SK-N-MC (cell line): ENCODE data around the gene LCE2B.

Experiments
- DNase-seq: peaks from one replicate; pipeline ENCODE4 v3.0.0-alpha.2; 2011; ENCODE audit warnings: low read depth, low spot score
- H3K27ac ChIP-seq: fragments of 200-600 bp; sonication (generic); 2 replicates; pipeline ENCODE4 v1.5.1; 2016; ENCODE audit warnings: mixed run types
- H3K36me3 ChIP-seq: fragments of 200-600 bp; sonication (generic); 2 replicates; pipeline ENCODE4 v1.6.1; 2017; ENCODE audit warnings: antibody characterized with exemption, low read length, mixed read lengths; ENCODE audit not compliant: insufficient read depth
- H3K4me3 ChIP-seq: fragments of 200-600 bp; sonication (generic); 2 replicates; pipeline ENCODE4 v1.5.1; 2016
- H3K9ac ChIP-seq: fragments of 200-600 bp; sonication (generic); 2 replicates; pipeline ENCODE4 v1.8.0; 2017; ENCODE audit warnings: mixed run types, mixed read lengths; ENCODE audit not compliant: insufficient read length
- H3K9me3 ChIP-seq: fragments of 200-600 bp; sonication (generic); 2 replicates; pipeline ENCODE4 v1.6.1; 2017; ENCODE audit warnings: low read depth, mild to moderate bottlenecking, antibody characterized with exemption, low read length, moderate library complexity, mixed read lengths
- EZH2 ChIP-seq: fragments of 200-600 bp; sonication (generic); IDR thresholded peaks from one replicate; pipeline ENCODE4 v1.6.1; 2017; ENCODE audit warnings: antibody characterized with exemption
- FOXP2 ChIP-seq: optimal IDR thresholded peaks from 2 replicates; pipeline ENCODE3; 2011; ENCODE audit warnings: mild to moderate bottlenecking, moderate library complexity; ENCODE audit not compliant: insufficient read depth; ENCODE audit errors: extremely low read length, control extremely low read depth
- POLR2AphosphoS5 ChIP-seq: IDR thresholded peaks from 2 replicates; pipeline ENCODE4 v1.6.1; 2012; ENCODE audit warnings: mild to moderate bottlenecking, low read depth, low read length, borderline replicate concordance

Gene LCE2B

GRCh38 chr1:152718238-152718637 lies 32.3 kb downstream of the LCE2B start:
- H3K27ac ChIP-seq, result no peak overlapping the region
- H3K4me3 ChIP-seq, result no peak overlapping the region
- no peaks in the 10 kb centered on the region for H3K36me3 ChIP-seq
- no peak overlapping the region for H3K9ac ChIP-seq
- TF ChIP-seq FOXP2, result no peak
- TF ChIP-seq EZH2, result no peak
- TF ChIP-seq POLR2AphosphoS5, result no peak
- no peak for DNase-seq
- H3K9me3 ChIP-seq, result no peaks in the 10 kb centered on the region

DNA sequence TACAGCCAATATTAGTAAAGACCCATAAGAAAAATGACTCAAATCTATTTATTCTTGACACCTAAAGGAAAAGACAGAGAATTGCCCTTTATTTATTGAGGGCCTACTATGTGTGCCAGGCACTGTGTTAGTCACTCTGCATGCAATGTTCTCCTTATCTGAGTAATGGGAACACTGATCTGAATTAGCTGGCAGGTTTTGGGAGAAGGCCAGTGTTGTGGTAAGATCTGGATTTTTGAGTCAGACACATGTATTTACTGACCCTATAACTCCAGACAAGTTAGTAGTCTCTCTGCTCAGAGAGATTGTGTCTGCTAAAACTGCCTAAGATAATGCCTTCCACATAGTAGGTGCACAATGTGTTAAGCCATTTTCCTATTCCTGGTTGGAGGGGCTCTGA lies 39.3 kb downstream of the LCE2B start:
- H3K36me3 ChIP-seq, result no peaks in the 10 kb centered on the region
- TF ChIP-seq EZH2 (no peak), POLR2AphosphoS5 (no peak), FOXP2 (no peak)
- DNase-seq, result no peak
- H3K27ac ChIP-seq, result no peak overlapping the region
- no peaks in the 10 kb centered on the region for H3K9me3 ChIP-seq
- H3K9ac ChIP-seq, result no peak overlapping the region
- no peak overlapping the region for H3K4me3 ChIP-seq

- no peak overlapping the region for H3K4me3 ChIP-seq
- H3K9ac ChIP-seq, result no peak overlapping the region
- H3K36me3 ChIP-seq, result no peaks in the 10 kb centered on the region
- H3K9me3 ChIP-seq, result no peaks in the 10 kb centered on the region
- DNase-seq, result no peak
- no peak overlapping the region for H3K27ac ChIP-seq
- no peak for TF ChIP-seq FOXP2
- no peak for TF ChIP-seq POLR2AphosphoS5
- no peak for TF ChIP-seq EZH2
Observed at GRCh38 chr1:152728986-152729385, 43.1 kb downstream of the LCE2B start.

- no peak for DNase-seq
Observed at GRCh38 chr1:152735648-152736047, 49.7 kb downstream of the LCE2B start.

More at GRCh38 chr1:152735648-152736047, 49.7 kb downstream of the LCE2B start:
- TF ChIP-seq EZH2, result no peak
- TF ChIP-seq FOXP2, result no peak
- no peak for TF ChIP-seq POLR2AphosphoS5
- H3K9me3 ChIP-seq, result no peaks in the 10 kb centered on the region
- no peaks in the 10 kb centered on the region for H3K36me3 ChIP-seq
- no peak overlapping the region for H3K4me3 ChIP-seq
- no peak overlapping the region for H3K9ac ChIP-seq
- H3K27ac ChIP-seq, result no peak overlapping the region
